ENCODE data around the gene BBS10.
"Not testable (repeated sequence)": the region's sequence is repeated elsewhere in the genome, so short reads cannot be mapped to it uniquely, and the experiment has no call there.

Gene BBS10

GRCh38 chr12:76348079-76348901 lies at the start of gene BBS10:
TSS of gene BBS10 (minus strand) at chr12:76348415. CDS start at chr12:76348358, 57 bp downstream.
- peak; percentile 81 for DNase-seq

- no peak for DNase-seq
Measured at GRCh38 chr12:76391461-76391860, 43.2 kb upstream of the BBS10 start.

GRCh38 chr12:76387614-76388013 lies 39.4 kb upstream of the BBS10 start:
- DNase-seq, result no peak

- DNase-seq, result no peak
Measured at GRCh38 chr12:76384560-76384959, 36.3 kb upstream of the BBS10 start.

GRCh38 chr12:76383988-76384387 lies 35.8 kb upstream of the BBS10 start:
- DNase-seq, result no peak

- no peak for DNase-seq
Measured at GRCh38 chr12:76379261-76379660, 31.0 kb upstream of the BBS10 start.

- not testable (repeated sequence) for DNase-seq
Measured at GRCh38 chr12:76376876-76377275, 28.7 kb upstream of the BBS10 start.

GRCh38 chr12:76375939-76376338 lies 27.7 kb upstream of the BBS10 start:
- no peak for DNase-seq

GRCh38 chr12:76375470-76375869 lies 27.3 kb upstream of the BBS10 start:
- no peak for DNase-seq

GRCh38 chr12:76374386-76375020 lies 26.3 kb upstream of the BBS10 start:
- no peak for DNase-seq

GRCh38 chr12:76368230-76368629 lies 20.0 kb upstream of the BBS10 start:
- no peak for DNase-seq

- DNase-seq, result no peak
Measured at GRCh38 chr12:76366163-76366562, 17.9 kb upstream of the BBS10 start.

GRCh38 chr12:76364131-76364530 lies 15.9 kb upstream of the BBS10 start:
- DNase-seq, result not testable (repeated sequence)

- DNase-seq, result no peak
Measured at GRCh38 chr12:76360316-76360715, 12.1 kb upstream of the BBS10 start.

GRCh38 chr12:76356071-76356470 lies 7.9 kb upstream of the BBS10 start:
- no peak for DNase-seq

- DNase-seq, result no peak
Measured at GRCh38 chr12:76346798-76347420, 1.3 kb downstream of the BBS10 start.

GRCh38 chr12:76346236-76346635 lies 2.0 kb downstream of the BBS10 start:
- DNase-seq, result no peak

- DNase-seq, result no peak
Measured at GRCh38 chr12:76345569-76345968, 2.6 kb downstream of the BBS10 start.

- no peak for DNase-seq
Measured at GRCh38 chr12:76341436-76342030, 6.7 kb downstream of the BBS10 start.

- no peak for DNase-seq
Measured at GRCh38 chr12:76340680-76341435, 7.4 kb downstream of the BBS10 start.

- no peak for DNase-seq
Measured at GRCh38 chr12:76337583-76337982, 10.6 kb downstream of the BBS10 start.

- no peak for DNase-seq
Measured at GRCh38 chr12:76332606-76333005, 15.6 kb downstream of the BBS10 start.

- no peak for DNase-seq
Measured at GRCh38 chr12:76329606-76330005, 18.6 kb downstream of the BBS10 start.
